K562 (cell line): ENCODE data around the gene RAI1. TPM values are rescaled to one million over a fixed set of nuclear protein-coding genes. Genes with fewer than 3 reads are reported as not detected.

Experiments
- ARID1B ChIP-seq: fragments of 450-650 bp; IDR thresholded peaks from 2 replicates; pipeline ENCODE4 v1.6.1; 2016; ENCODE audit warnings: antibody characterized with exemption, mild to moderate bottlenecking, inconsistent platforms
- CBFA2T3 ChIP-seq: fragments of 450-650 bp; IDR thresholded peaks from 2 replicates; pipeline ENCODE4 v1.6.1; 2017
- DPF2 ChIP-seq: fragments of 450-650 bp; IDR thresholded peaks from 2 replicates; pipeline ENCODE4 v1.6.1; 2016
- E2F6 ChIP-seq, 2 experiments: IDR thresholded peaks; 2 replicates each; pipeline ENCODE4 v1.6.1; 2011; ENCODE audit warnings: borderline replicate concordance in 1 of 2, control low read depth in 1 of 2, low read depth in 1 of 2, low read length in 1 of 2, mild to moderate bottlenecking in 1 of 2, mixed read lengths in 1 of 2, moderate library complexity in 1 of 2; ENCODE audit not compliant: insufficient read depth in 1 of 2, insufficient read length in 1 of 2, poor library complexity in 1 of 2, severe bottlenecking in 1 of 2; ENCODE audit errors: extremely low read depth in 1 of 2
- ESRRB ChIP-seq: fragments of 250-450 bp; sonication (Bioruptor Pico); IDR thresholded peaks from 2 replicates; pipeline ENCODE4 v1.5.0; 2020; ENCODE audit warnings: mild to moderate bottlenecking, moderate library complexity, borderline replicate concordance
- FOS ChIP-seq: IDR thresholded peaks from 3 replicates; pipeline ENCODE4 v1.6.1; 2011; ENCODE audit not compliant: insufficient read length; ENCODE audit errors: extremely low read depth
- FOSL1 ChIP-seq: fragments of 200-800 bp; sonication (Bioruptor generic); conservative IDR thresholded peaks from 2 replicates; pipeline ENCODE4 v1.6.1; 2016; ENCODE audit warnings: missing genetic modification characterization, missing compliant biosample characterization
- MYBL2 ChIP-seq, 2 experiments: fragments of 450-650 bp in 1 of 2; sonication (generic) in 1 of 2; formaldehyde crosslinking in 1 of 2; IDR thresholded peaks; 2 replicates each; pipeline versions ENCODE4 v1.6.1 to v1.8.1; 2017 to 2022; ENCODE audit warnings: borderline replicate concordance in 1 of 2, inconsistent platforms in 1 of 2, low read depth in 1 of 2, mild to moderate bottlenecking in 1 of 2, missing genetic modification reagents in 1 of 2, moderate library complexity in 1 of 2
- RBFOX2 ChIP-seq: fragments of 200-400 bp; formaldehyde crosslinking; IDR thresholded peaks from 2 replicates; pipeline ENCODE4 v1.6.1; 2017; ENCODE audit warnings: low read depth, mild to moderate bottlenecking, low read length, moderate library complexity
- RNF2 ChIP-seq: sonication (generic); IDR thresholded peaks from 2 replicates; pipeline ENCODE4 v1.6.1; 2016
- polyA plus RNA-seq, 8 experiments: library from polyadenylated mRNA; depleted of rRNA in 4 of 8; stranded (reverse) in 5 of 8; unstranded in 3 of 8; fragments of >200 nt; fragmentation: Nextera tagmentation in 2 of 8; fragmentation: Illumina TruSeq in 1 of 8; extraction: Ambion mirVana in 2 of 8; extraction: Trizol in 1 of 8; gene quantifications; 2 replicates each; pipeline versions ENCODE4 v1.2.1 to v1.2.3, GENCODE V29; 2011 to 2014; ENCODE audit warnings: inconsistent platforms in 1 of 8, missing spikeins in 1 of 8
- total RNA-seq, 7 experiments: library from RNA; depleted of rRNA in 6 of 7; stranded (reverse); fragments of >200 nt in 6 of 7; fragmentation: Illumina TruSeq in 2 of 7; extraction: Trizol in 2 of 7; gene quantifications; 2 replicates each; pipeline versions ENCODE4 v1.2.1 to v1.2.3, GENCODE V29; 2011 to 2021; ENCODE audit warnings: low replicate concordance in 1 of 7
- TF ChIP-seq, protein P1 (sequence below), 2 experiments: fragments of 450-650 bp in 1 of 2; sonication (generic) in 1 of 2; formaldehyde crosslinking in 1 of 2; IDR thresholded peaks in 1 of 2; conservative IDR thresholded peaks in 1 of 2; 2 replicates each; pipeline versions ENCODE4 v1.6.1 to v1.8.1; 2016 to 2023; ENCODE audit warnings: mild to moderate bottlenecking in 2 of 2, moderate library complexity in 2 of 2, inconsistent platforms in 1 of 2, missing genetic modification reagents in 1 of 2

RAI1 gene
- total and polyA plus RNA-seq, 9 of the 15 experiments (the other 6 are each of a cell fraction or from before 2014, with no cell fraction given), result 0.68 to 19.9 (median 5.5) TPM

GRCh38 chr17:17685775-17686291 is 4.6 kb downstream of the RAI1 start (continued):
- peak in 1 of 2 experiments; percentile 16 for TF ChIP-seq E2F6 (IDR thresholded peaks at IDR 0.05; ENCODE audit: borderline replicate concordance in 1 of 2, extremely low read depth in 1 of 2, insufficient read depth in 1 of 2, insufficient read length in 1 of 2, low read depth in 1 of 2, low read length in 1 of 2, poor library complexity in 1 of 2, severe bottlenecking in 1 of 2)
- TF ChIP-seq, protein P1, sequence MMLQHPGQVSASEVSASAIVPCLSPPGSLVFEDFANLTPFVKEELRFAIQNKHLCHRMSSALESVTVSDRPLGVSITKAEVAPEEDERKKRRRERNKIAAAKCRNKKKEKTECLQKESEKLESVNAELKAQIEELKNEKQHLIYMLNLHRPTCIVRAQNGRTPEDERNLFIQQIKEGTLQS (IDR thresholded peaks at IDR 0.05), result peak; percentile 88
- TF ChIP-seq, protein P1 (CRISPR knock-in tag; conservative IDR thresholded peaks at IDR 0.05), result no peak
- no peak for TF ChIP-seq CBFA2T3
- no peak for TF ChIP-seq RNF2
- TF ChIP-seq FOS, result peak; percentile 7
- 0 out of 2 replicates have a peak, but pooled peaks have one; percentile 30 for TF ChIP-seq RBFOX2
- no peak for TF ChIP-seq ESRRB
- peak; percentile 42; the same call in 1 of the 2 replicates for TF ChIP-seq ARID1B
- TF ChIP-seq MYBL2 (IDR thresholded peaks at IDR 0.05; ENCODE audit: low read depth), result no peak
- TF ChIP-seq MYBL2 (CRISPR knock-in tag; IDR thresholded peaks at IDR 0.05; ENCODE audit: borderline replicate concordance), result no peak
- TF ChIP-seq DPF2, result peak; percentile 58
- peak; percentile 68 for TF ChIP-seq FOSL1 (tag)
